ENCODE results near the gene TYRO3.

GRCh38 chr15:41535544-41535943 lies 23.5 kb upstream of the TYRO3 start:
- TF ChIP-seq CTCF (conservative IDR thresholded peaks at IDR 0.05; ENCODE audit: low read length) (no peak), EZH2phosphoT487 (IDR thresholded peaks at IDR 0.05; ENCODE audit: borderline replicate concordance, low read depth, low read length) (no peak)

All from OCI-LY7 (cell line).